22Rv1 (cell line): Measurements from ENCODE around the gene NDUFS6.

Experiments
- CTCF ChIP-seq: fragments of 450-650 bp; IDR thresholded peaks from 2 replicates; pipeline ENCODE4 v1.5.1; 2017; ENCODE audit warnings: mild to moderate bottlenecking
- ZFX ChIP-seq: fragments of 450-650 bp; IDR thresholded peaks from 2 replicates; pipeline ENCODE4 v1.6.1; 2017; ENCODE audit warnings: antibody characterized with exemption, borderline replicate concordance

- TF ChIP-seq CTCF = no peak
- TF ChIP-seq ZFX = no peak
These were observed 42.6 kb upstream of the NDUFS6 start for GRCh38 chr5:1758574-1758973.
